Measurements from ENCODE around the gene RABGAP1L. TPM values are rescaled to one million over a fixed set of nuclear protein-coding genes. Genes with fewer than 3 reads are reported as not detected.

Gene RABGAP1L
- polyA plus RNA-seq, 1 donor (not counting 4 experiments of a cell fraction or from before 2014, with no cell fraction given), result 24.2 TPM

GRCh38 chr1:174367892-174368291 is 208.6 kb downstream of the RABGAP1L start:
- no peaks in the 10 kb centered on the region for H4K20me1 ChIP-seq (ENCODE audit: control insufficient read depth, extremely low read depth, insufficient read depth, low read length)
- no peaks in the 10 kb centered on the region for H3K79me2 ChIP-seq (ENCODE audit: control insufficient read depth, insufficient read depth, low read length)
- no peak overlapping the region for H3K27ac ChIP-seq (ENCODE audit: control insufficient read depth, insufficient read depth, low read length)
- H3K9me3 ChIP-seq (ENCODE audit: control insufficient read depth, low read depth, low read length), result no peaks in the 10 kb centered on the region
- FAIRE-seq (no peak), DNase-seq (ENCODE audit: low read depth, low spot score) (no peak)
- TF ChIP-seq EZH2 (IDR thresholded peaks at IDR 0.05; ENCODE audit: low read length), result no peak
- no peak for TF ChIP-seq CTCF (optimal IDR thresholded peaks at IDR 0.05 in 1 of 3, IDR thresholded peaks at IDR 0.05 in 1 of 3, conservative IDR thresholded peaks at IDR 0.05 in 1 of 3; ENCODE audit: extremely low read depth in 1 of 3, insufficient read depth in 2 of 3, low read length in 3 of 3)
- no peak overlapping the region for H3K4me2 ChIP-seq (ENCODE audit: control insufficient read depth, extremely low read depth, insufficient read depth, low read depth, low read length)
- no peak overlapping the region for H2AFZ ChIP-seq (ENCODE audit: control insufficient read depth, low read length)
- dilution Hi-C loops (cut with MboI; ENCODE audit: extremely low pct_ligation_motif_present, low sequenced_read_pairs), result no loop called here
- H3K9me1 ChIP-seq (ENCODE audit: control insufficient read depth, extremely low read depth, insufficient read depth, low read length), result no peaks in the 10 kb centered on the region
- H3K4me3 ChIP-seq (ENCODE audit: control insufficient read depth in 2 of 3, extremely low read depth in 1 of 3, insufficient read depth in 2 of 3, low read depth in 1 of 3, low read length in 3 of 3), result no peak overlapping the region
- no peaks in the 10 kb centered on the region for H3K27me3 ChIP-seq (ENCODE audit: control insufficient read depth, extremely low read depth, insufficient read depth, low read length)
- H3K9ac ChIP-seq (ENCODE audit: control insufficient read depth, extremely low read depth, insufficient read depth, low read length), result no peak overlapping the region
- H3K4me1 ChIP-seq (ENCODE audit: control insufficient read depth, extremely low read depth, insufficient read depth, low read length), result no peaks in the 10 kb centered on the region
- no peaks in the 10 kb centered on the region for H3K36me3 ChIP-seq (ENCODE audit: control insufficient read depth in 2 of 2, extremely low read depth in 1 of 2, insufficient read depth in 2 of 2, low read length in 2 of 2)

GRCh38 chr1:174376030-174376429 is 216.7 kb downstream of the RABGAP1L start:
- Histone ChIP-seq H3K4me1 (ENCODE audit: control insufficient read depth, extremely low read depth, insufficient read depth, low read length) (no peaks in the 10 kb centered on the region), H3K4me2 (ENCODE audit: control insufficient read depth, extremely low read depth, insufficient read depth, low read depth, low read length) (no peak overlapping the region), H3K79me2 (ENCODE audit: control insufficient read depth, insufficient read depth, low read length) (no peaks in the 10 kb centered on the region), H2AFZ (ENCODE audit: control insufficient read depth, low read length) (no peak overlapping the region), H4K20me1 (ENCODE audit: control insufficient read depth, extremely low read depth, insufficient read depth, low read length) (no peaks in the 10 kb centered on the region), H3K27ac (ENCODE audit: control insufficient read depth, insufficient read depth, low read length) (no peak overlapping the region), H3K4me3 (ENCODE audit: control insufficient read depth in 2 of 3, extremely low read depth in 1 of 3, insufficient read depth in 2 of 3, low read depth in 1 of 3, low read length in 3 of 3) (no peak overlapping the region), H3K36me3 (ENCODE audit: control insufficient read depth in 2 of 2, extremely low read depth in 1 of 2, insufficient read depth in 2 of 2, low read length in 2 of 2) (no peaks in the 10 kb centered on the region), H3K9me3 (ENCODE audit: control insufficient read depth, low read depth, low read length) (no peaks in the 10 kb centered on the region), H3K9ac (ENCODE audit: control insufficient read depth, extremely low read depth, insufficient read depth, low read length) (no peak overlapping the region), H3K27me3 (ENCODE audit: control insufficient read depth, extremely low read depth, insufficient read depth, low read length) (no peaks in the 10 kb centered on the region), H3K9me1 (ENCODE audit: control insufficient read depth, extremely low read depth, insufficient read depth, low read length) (no peaks in the 10 kb centered on the region)
- TF ChIP-seq EZH2 (IDR thresholded peaks at IDR 0.05; ENCODE audit: low read length) (no peak), CTCF (optimal IDR thresholded peaks at IDR 0.05 in 1 of 3, IDR thresholded peaks at IDR 0.05 in 1 of 3, conservative IDR thresholded peaks at IDR 0.05 in 1 of 3; ENCODE audit: extremely low read depth in 1 of 3, insufficient read depth in 2 of 3, low read length in 3 of 3) (no peak)
- DNase-seq (ENCODE audit: low read depth, low spot score) (no peak), FAIRE-seq (no peak)
- dilution Hi-C loops (cut with MboI; ENCODE audit: extremely low pct_ligation_motif_present, low sequenced_read_pairs), result no loop called here

All from keratinocyte (primary cell).